HG02970 (cell line): ENCODE measurements around the gene DNAAF5.

Experiments used
- ATAC-seq: cut with Tn5 transposase; IDR thresholded peaks from one replicate; pipeline ENCODE4 v1.9.1; 2021; ENCODE audit warnings: mild to moderate bottlenecking, moderate library complexity, moderate number of reproducible peaks; ENCODE audit not compliant: unreplicated experiment, low FRiP score

The DNAAF5 gene

GRCh38 chr7:706721-707120 lies 19.8 kb upstream of the DNAAF5 start:
- ATAC-seq = no peak

GRCh38 chr7:707296-708000 lies 19.1 kb upstream of the DNAAF5 start:
- no peak for ATAC-seq

- no peak for ATAC-seq
Measured at GRCh38 chr7:710161-710560, 16.3 kb upstream of the DNAAF5 start.

- no peak for ATAC-seq
Measured at GRCh38 chr7:711093-711921, 15.2 kb upstream of the DNAAF5 start.

GRCh38 chr7:711922-712380 lies 14.5 kb upstream of the DNAAF5 start:
- no peak for ATAC-seq

GRCh38 chr7:712381-713138 lies 13.9 kb upstream of the DNAAF5 start:
- ATAC-seq = no peak

- ATAC-seq = no peak
Measured at GRCh38 chr7:713139-713457, 13.4 kb upstream of the DNAAF5 start.

GRCh38 chr7:713488-714230 lies 12.8 kb upstream of the DNAAF5 start:
- ATAC-seq = no peak

GRCh38 chr7:714251-714671 lies 12.2 kb upstream of the DNAAF5 start:
- no peak for ATAC-seq

- ATAC-seq = no peak
Measured at GRCh38 chr7:716222-716621, 10.3 kb upstream of the DNAAF5 start.

GRCh38 chr7:716636-717035 lies 9.9 kb upstream of the DNAAF5 start:
- no peak for ATAC-seq

- no peak for ATAC-seq
Measured at GRCh38 chr7:721619-722248, 4.8 kb upstream of the DNAAF5 start.

GRCh38 chr7:723541-723940 lies 3.0 kb upstream of the DNAAF5 start:
- ATAC-seq = no peak

GRCh38 chr7:724298-724697 lies 2.2 kb upstream of the DNAAF5 start:
- ATAC-seq = no peak

- ATAC-seq = no peak
Measured at GRCh38 chr7:725223-726005, 1.1 kb upstream of the DNAAF5 start.

GRCh38 chr7:726854-727103 lies 280 bp downstream of the DNAAF5 start:
- ATAC-seq = peak; percentile 18

GRCh38 chr7:727104-727805 lies 756 bp downstream of the DNAAF5 start, which contains the start of gene PRKAR1B:
PRKAR1B (minus strand) TSS chr7:727281; CDS start chr7:711505, 15,776 bp downstream.
- peak; percentile 27 for ATAC-seq

- ATAC-seq = no peak
Measured at GRCh38 chr7:727806-728460, 1.4 kb downstream of the DNAAF5 start.
